Hepatocyte (in vitro differentiated cells): ENCODE data around the gene ALAD. TPM values are rescaled to one million over a fixed set of nuclear protein-coding genes. Genes with fewer than 3 reads are reported as not detected.

ENCODE experiments used
- DNase-seq: peaks from one replicate; pipeline ENCODE4 v3.0.0-alpha.2; 2016; ENCODE audit warnings: low spot score
- H2AFZ ChIP-seq: fragments of 200-600 bp; sonication (generic); 2 replicates; pipeline ENCODE4 v1.6.0; 2016; ENCODE audit warnings: antibody characterized with exemption, mild to moderate bottlenecking
- H3K27ac ChIP-seq: fragments of 200-600 bp; sonication (generic); 2 replicates; pipeline ENCODE4 v1.5.1; 2016; ENCODE audit warnings: mild to moderate bottlenecking
- H3K27me3 ChIP-seq: fragments of 200-600 bp; sonication (generic); 2 replicates; pipeline ENCODE4 v1.6.1; 2016
- H3K36me3 ChIP-seq: fragments of 200-600 bp; sonication (generic); replicated peaks from 2 replicates; pipeline ENCODE4 v1.5.1; 2016; ENCODE audit warnings: low read depth; ENCODE audit not compliant: insufficient read depth
- H3K4me1 ChIP-seq: fragments of 200-600 bp; sonication (generic); 2 replicates; pipeline ENCODE4 v1.5.1; 2016; ENCODE audit warnings: mild to moderate bottlenecking, moderate library complexity; ENCODE audit not compliant: insufficient read depth
- H3K4me2 ChIP-seq: fragments of 200-600 bp; sonication (generic); 2 replicates; pipeline ENCODE4 v1.6.0; 2016
- H3K4me3 ChIP-seq: fragments of 200-600 bp; sonication (generic); 2 replicates; pipeline ENCODE4 v1.5.1; 2016; ENCODE audit warnings: mild to moderate bottlenecking
- H3K79me2 ChIP-seq: fragments of 200-600 bp; sonication (generic); 2 replicates; pipeline ENCODE4 v1.6.0; 2017; ENCODE audit warnings: mild to moderate bottlenecking
- H3K9me2 ChIP-seq: fragments of 200-600 bp; sonication (generic); replicated peaks from 2 replicates; pipeline ENCODE4 v1.6.0; 2017; ENCODE audit warnings: mild to moderate bottlenecking; ENCODE audit not compliant: insufficient read depth
- H3K9me3 ChIP-seq: fragments of 200-600 bp; sonication (generic); 2 replicates; pipeline ENCODE4 v1.5.1; 2016; ENCODE audit warnings: low read depth, mild to moderate bottlenecking
- H4K20me1 ChIP-seq: fragments of 200-600 bp; sonication (generic); 2 replicates; pipeline ENCODE4 v1.6.0; 2016; ENCODE audit warnings: mild to moderate bottlenecking; ENCODE audit not compliant: insufficient read depth, poor library complexity, severe bottlenecking
- EZH2 ChIP-seq: fragments of 200-600 bp; sonication (generic); IDR thresholded peaks from 2 replicates; pipeline ENCODE4 v1.6.1; 2016; ENCODE audit warnings: antibody characterized with exemption, mild to moderate bottlenecking, borderline replicate concordance
- EZH2phosphoT487 ChIP-seq: fragments of 200-600 bp; sonication (generic); IDR thresholded peaks from one replicate; pipeline ENCODE4 v1.6.1; 2018; ENCODE audit warnings: antibody characterized with exemption, mild to moderate bottlenecking, low read depth, moderate library complexity; ENCODE audit not compliant: unreplicated experiment, severe bottlenecking
- WGBS: methylation state at CpG from one replicate; pipeline ENCODE4 v1.1.6; 2016; ENCODE audit warnings: low lambda C conversion rate; ENCODE audit errors: missing lambda C conversion rate; 5-methylcytosine and 5-hydroxymethylcytosine counted together
- polyA plus RNA-seq: library from polyadenylated mRNA; unstranded; fragments of >200 nt; fragmentation: Nextera tagmentation; extraction: Ambion mirVana; gene quantifications from 2 replicates; pipeline ENCODE4 v1.2.1, GENCODE V29; 2016
- total RNA-seq: library from RNA; depleted of rRNA; stranded (reverse); fragments of >200 nt; gene quantifications from 2 replicates; pipeline ENCODE4 v1.2.3, GENCODE V29; 2014
- TF ChIP-seq, protein P1 (sequence below): fragments of 200-600 bp; sonication (generic); IDR thresholded peaks from 2 replicates; pipeline ENCODE4 v1.5.1; 2016; ENCODE audit warnings: antibody characterized with exemption, mild to moderate bottlenecking; ENCODE audit not compliant: poor library complexity

ALAD gene
- total RNA-seq: 27.1 and 27.8 TPM in 2 replicates
- polyA plus RNA-seq: 31.5 and 43.8 TPM in 2 replicates

DNA sequence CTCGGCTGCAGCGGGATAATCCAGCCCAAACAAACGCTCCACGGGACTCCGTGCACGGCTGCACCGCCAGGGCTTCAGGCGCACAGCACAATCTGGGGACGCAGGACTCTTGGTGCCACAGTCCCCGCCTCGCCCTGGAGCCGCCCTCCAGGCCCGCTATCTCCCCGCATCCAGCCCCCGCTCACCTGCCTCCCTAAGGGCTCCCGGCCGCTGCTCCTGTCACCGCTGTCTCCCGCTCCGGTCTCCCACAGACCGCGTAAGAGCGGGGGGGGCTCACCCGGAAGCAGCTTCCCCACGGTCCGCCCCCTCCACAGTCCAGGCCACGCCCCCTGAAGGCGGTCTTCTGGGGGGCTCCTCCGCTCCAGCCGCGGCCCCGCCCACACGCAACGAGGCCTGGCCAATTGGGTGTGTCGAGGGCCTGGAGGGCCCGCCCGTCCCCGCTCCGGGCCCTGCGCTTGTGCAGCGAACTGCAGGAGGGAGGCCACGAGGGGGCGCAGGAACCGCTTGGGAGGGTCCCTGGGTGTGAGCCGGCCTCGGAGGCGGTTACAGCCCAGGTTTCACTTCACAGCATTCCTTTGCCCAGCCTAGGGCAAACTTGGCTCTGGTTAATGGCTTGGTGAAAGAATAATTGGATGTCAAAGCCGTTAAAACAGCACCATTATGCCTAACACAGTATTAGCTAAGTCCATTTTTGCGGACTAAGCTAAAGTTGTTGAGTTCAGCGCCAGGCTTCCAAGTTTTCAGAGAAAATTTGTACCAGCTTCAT is at the start of gene ALAD:
ALAD (minus strand) TSS at position 258 of the 766 bp plus-strand sequence. CDS start 7,725 bp downstream, outside the sequence.
- no peaks in the 10 kb centered on the region for H3K9me3 ChIP-seq
- no peak for TF ChIP-seq EZH2
- TF ChIP-seq, protein P1, sequence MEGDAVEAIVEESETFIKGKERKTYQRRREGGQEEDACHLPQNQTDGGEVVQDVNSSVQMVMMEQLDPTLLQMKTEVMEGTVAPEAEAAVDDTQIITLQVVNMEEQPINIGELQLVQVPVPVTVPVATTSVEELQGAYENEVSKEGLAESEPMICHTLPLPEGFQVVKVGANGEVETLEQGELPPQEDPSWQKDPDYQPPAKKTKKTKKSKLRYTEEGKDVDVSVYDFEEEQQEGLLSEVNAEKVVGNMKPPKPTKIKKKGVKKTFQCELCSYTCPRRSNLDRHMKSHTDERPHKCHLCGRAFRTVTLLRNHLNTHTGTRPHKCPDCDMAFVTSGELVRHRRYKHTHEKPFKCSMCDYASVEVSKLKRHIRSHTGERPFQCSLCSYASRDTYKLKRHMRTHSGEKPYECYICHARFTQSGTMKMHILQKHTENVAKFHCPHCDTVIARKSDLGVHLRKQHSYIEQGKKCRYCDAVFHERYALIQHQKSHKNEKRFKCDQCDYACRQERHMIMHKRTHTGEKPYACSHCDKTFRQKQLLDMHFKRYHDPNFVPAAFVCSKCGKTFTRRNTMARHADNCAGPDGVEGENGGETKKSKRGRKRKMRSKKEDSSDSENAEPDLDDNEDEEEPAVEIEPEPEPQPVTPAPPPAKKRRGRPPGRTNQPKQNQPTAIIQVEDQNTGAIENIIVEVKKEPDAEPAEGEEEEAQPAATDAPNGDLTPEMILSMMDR: peak; percentile 99
- H3K27me3 ChIP-seq: no peaks in the 10 kb centered on the region
- H3K36me3 ChIP-seq: no peaks in the 10 kb centered on the region
- WGBS: 3% methylated on average over 35 of the region's 50 CpGs
- DNase-seq: peak; percentile 100
- peak within 1 kb of the TSS; percentile 74 for H2AFZ ChIP-seq
- no peaks in the 10 kb centered on the region for H3K9me2 ChIP-seq
- peak within 1 kb of the TSS; percentile 59 for H3K4me3 ChIP-seq
- peaks cover 38% of the 10 kb centered on the region for H3K4me1 ChIP-seq
- peaks cover 42% of the 10 kb centered on the region for H3K79me2 ChIP-seq
- H3K4me2 ChIP-seq: peak within 1 kb of the TSS; percentile 93
- no peaks in the 10 kb centered on the region for H4K20me1 ChIP-seq
- peak within 1 kb of the TSS; percentile 80 for H3K27ac ChIP-seq

DNA sequence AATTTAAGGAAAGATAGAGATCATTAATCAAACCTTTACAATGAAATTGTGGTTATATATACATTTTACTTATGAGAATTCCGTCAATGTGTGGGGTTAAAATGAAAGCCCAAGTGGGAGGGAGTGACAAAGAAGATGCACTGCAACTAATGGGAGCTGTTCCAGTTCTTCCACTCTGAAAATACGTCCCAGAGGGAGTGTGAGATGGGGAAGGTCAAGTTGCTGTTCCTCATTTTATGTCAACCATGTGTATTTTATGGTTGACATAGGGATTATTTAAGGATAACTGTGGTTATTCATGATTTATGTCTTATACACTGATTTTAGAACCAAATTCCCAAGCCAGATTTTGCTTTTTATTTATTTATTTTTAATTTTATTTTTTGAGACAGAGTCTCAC is 48.3 kb upstream of the ALAD start:
- DNase-seq: no peak
- H3K27ac ChIP-seq: no peak overlapping the region

DNA sequence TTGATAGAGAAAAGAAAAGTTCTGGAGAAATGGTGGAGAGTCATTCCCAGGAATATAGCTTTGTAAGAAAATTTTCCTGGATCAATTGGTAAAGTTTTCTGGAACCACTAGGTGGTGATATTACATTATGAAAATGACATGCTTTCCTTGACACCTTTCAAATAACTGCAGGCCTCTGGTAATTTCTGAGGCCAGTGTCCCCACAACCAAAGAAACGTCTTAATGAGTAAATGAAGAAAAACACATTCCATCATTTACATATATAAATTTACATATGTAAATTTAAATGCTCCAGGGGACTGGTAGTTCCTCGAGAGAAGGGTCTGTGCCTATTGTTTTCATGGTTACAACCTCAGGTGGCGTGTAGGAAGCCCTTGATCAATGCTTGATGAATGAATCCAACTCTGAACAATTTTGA is 45.2 kb upstream of the ALAD start:
- DNase-seq: peak; percentile 56
- H3K27me3 ChIP-seq: no peaks in the 10 kb centered on the region
- 56% methylated on average over 3 of the region's 3 CpGs for WGBS
- H3K79me2 ChIP-seq: no peaks in the 10 kb centered on the region
- no peaks in the 10 kb centered on the region for H3K4me1 ChIP-seq
- H3K4me3 ChIP-seq: no peak overlapping the region
- no peak overlapping the region for H3K27ac ChIP-seq
- no peaks in the 10 kb centered on the region for H3K9me2 ChIP-seq
- no peak overlapping the region for H3K4me2 ChIP-seq
- no peak for TF ChIP-seq EZH2
- TF ChIP-seq, protein P1: peak; percentile 70
- TF ChIP-seq EZH2phosphoT487: no peak
- H3K36me3 ChIP-seq: no peaks in the 10 kb centered on the region
- no peaks in the 10 kb centered on the region for H4K20me1 ChIP-seq
- no peak overlapping the region for H2AFZ ChIP-seq
- H3K9me3 ChIP-seq: no peaks in the 10 kb centered on the region

More for the DNA sequence above, 48.3 kb upstream of the ALAD start:
- 79% methylated on average over 2 of the region's 2 CpGs for WGBS
- no peak overlapping the region for H3K4me3 ChIP-seq
- no peaks in the 10 kb centered on the region for H3K27me3 ChIP-seq
- H3K79me2 ChIP-seq: no peaks in the 10 kb centered on the region
- TF ChIP-seq, protein P1: no peak
- TF ChIP-seq EZH2phosphoT487: no peak
- no peak for TF ChIP-seq EZH2
- H4K20me1 ChIP-seq: no peaks in the 10 kb centered on the region
- no peaks in the 10 kb centered on the region for H3K9me3 ChIP-seq
- no peak overlapping the region for H3K4me2 ChIP-seq
- H2AFZ ChIP-seq: no peak overlapping the region
- H3K4me1 ChIP-seq: peaks cover 6% of the 10 kb centered on the region
- H3K9me2 ChIP-seq: no peaks in the 10 kb centered on the region
- no peaks in the 10 kb centered on the region for H3K36me3 ChIP-seq
